ENCODE results near the gene UBE2G1. TPM values are rescaled to one million over a fixed set of nuclear protein-coding genes. Genes with fewer than 3 reads are reported as not detected.
"Not testable (repeated sequence)": the region's sequence is repeated elsewhere in the genome, so short reads cannot be mapped to it uniquely, and the experiment has no call there.

Gene UBE2G1
- total RNA-seq, 1 experiment from 2014 or later: 56.8 TPM

DNA sequence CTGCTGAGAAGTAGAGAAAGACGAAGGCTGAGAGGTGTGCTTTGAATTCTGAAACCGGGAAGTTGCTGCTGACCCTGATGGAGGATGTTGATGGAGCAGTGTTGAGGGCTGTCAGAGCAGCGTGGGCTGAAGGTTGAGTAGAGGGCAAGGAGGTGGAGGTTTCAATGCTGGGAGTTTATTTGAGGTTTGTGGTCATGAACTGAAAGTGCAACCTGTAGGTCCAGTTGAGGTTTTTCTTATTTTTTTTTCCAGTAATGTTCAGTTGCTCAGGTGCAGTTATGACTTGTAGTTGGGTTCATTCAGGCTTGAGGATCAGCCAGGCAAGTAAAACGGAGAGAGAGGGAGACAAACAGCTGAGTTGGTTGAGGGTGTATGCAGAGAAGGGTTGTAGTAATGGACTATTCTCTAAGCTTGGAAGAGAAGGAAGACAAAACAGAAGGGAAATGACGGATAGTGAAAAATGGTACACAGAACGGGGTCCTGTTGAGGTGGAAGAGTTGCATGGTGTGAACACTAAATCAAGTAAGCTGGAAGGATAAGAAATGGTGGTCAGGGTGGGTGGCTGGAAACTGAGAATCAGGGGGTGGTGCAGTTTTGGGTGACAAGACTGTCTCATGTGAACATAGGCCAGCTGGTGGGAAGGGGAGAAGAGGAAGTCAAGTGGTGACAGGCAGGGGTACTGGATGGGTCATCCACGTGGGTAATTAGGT, 8.7 kb upstream of the UBE2G1 start:
- Histone ChIP-seq H3K9me3 (no peaks in the 10 kb centered on the region), H3K36me3 (ENCODE audit: control insufficient read depth, insufficient read depth, low read length) (no peaks in the 10 kb centered on the region), H3K4me1 (no peaks in the 10 kb centered on the region), H3K27me3 (replicated peaks; ENCODE audit: control insufficient read depth, insufficient read depth, low read length) (no peaks in the 10 kb centered on the region), H3K4me3 (ENCODE audit: low read depth, low read length) (no peak overlapping the region)
- ChIA-PET CTCF (no interaction called here), POLR2A (no interaction called here)
- no TSS peak for BruUV-seq (replicated peaks)
- Mint-ChIP-seq H3K36me3 (ENCODE audit: insufficient read depth, unreplicated experiment) (no peaks in the 10 kb centered on the region), H3K4me3 (ENCODE audit: unreplicated experiment) (no peak overlapping the region), H3K27ac (ENCODE audit: unreplicated experiment) (no peak overlapping the region), H3K4me1 (ENCODE audit: low read depth, unreplicated experiment) (peaks cover 6% of the 10 kb centered on the region), H3K9me3 (ENCODE audit: unreplicated experiment) (no peaks in the 10 kb centered on the region), H3K27me3 (ENCODE audit: insufficient read depth, unreplicated experiment) (no peaks in the 10 kb centered on the region)
- TF ChIP-seq CTCF (IDR thresholded peaks at IDR 0.05; ENCODE audit: insufficient read depth in 1 of 2, low read depth in 1 of 2, low read length in 1 of 2, severe bottlenecking in 1 of 2, unreplicated experiment in 1 of 2): no peak
- intact Hi-C loops (cut with micrococcal nuclease; ENCODE audit: unreplicated experiment): no loop called here
- no peak for DNase-seq

DNA sequence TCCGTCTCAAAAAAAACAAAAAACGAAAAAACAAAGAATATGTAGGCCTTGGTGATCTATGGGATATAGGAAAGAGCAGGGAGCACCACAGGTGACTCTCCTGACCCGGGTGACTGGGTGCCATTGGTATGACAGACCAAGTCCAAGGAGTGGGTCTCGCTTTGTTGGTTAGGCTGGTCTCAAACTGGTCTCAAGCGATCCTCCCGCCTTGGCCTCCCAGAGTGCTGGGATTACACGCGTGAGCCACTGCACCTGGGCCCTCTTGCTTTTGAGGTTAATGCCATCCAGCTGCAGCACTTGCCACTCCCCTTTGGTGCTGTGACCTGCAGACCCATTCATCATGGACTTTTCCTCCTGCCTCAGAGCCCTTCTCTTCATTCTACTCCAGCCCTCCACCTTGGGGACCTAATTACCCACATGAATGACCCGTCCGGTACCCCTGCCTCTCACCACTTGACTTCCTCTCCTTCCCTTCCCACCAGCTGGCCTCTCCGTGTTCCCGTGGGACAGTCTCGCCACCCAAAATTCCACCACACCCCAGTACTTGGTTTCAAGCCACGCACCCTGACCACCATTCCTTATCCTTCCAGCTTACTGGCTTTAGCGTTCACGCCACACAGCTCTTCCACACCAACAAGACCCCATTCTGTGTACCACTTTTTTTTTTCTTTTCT, 3.2 kb upstream of the UBE2G1 start:
- ChIA-PET POLR2A (no interaction called here), CTCF (no interaction called here)
- H3K9me3 Mint-ChIP-seq (ENCODE audit: unreplicated experiment): no peaks in the 10 kb centered on the region
- H3K4me3 ChIP-seq (ENCODE audit: low read depth, low read length): no peak overlapping the region
- no peaks in the 10 kb centered on the region for H3K9me3 ChIP-seq
- no peak overlapping the region for H3K4me3 Mint-ChIP-seq (ENCODE audit: unreplicated experiment)
- H3K27me3 ChIP-seq (replicated peaks; ENCODE audit: control insufficient read depth, insufficient read depth, low read length): no peaks in the 10 kb centered on the region
- peaks cover 6% of the 10 kb centered on the region for H3K4me1 Mint-ChIP-seq (ENCODE audit: low read depth, unreplicated experiment)
- TF ChIP-seq CTCF (IDR thresholded peaks at IDR 0.05; ENCODE audit: insufficient read depth in 1 of 2, low read depth in 1 of 2, low read length in 1 of 2, severe bottlenecking in 1 of 2, unreplicated experiment in 1 of 2): no peak
- H3K36me3 ChIP-seq (ENCODE audit: control insufficient read depth, insufficient read depth, low read length): no peaks in the 10 kb centered on the region
- DNase-seq: no peak
- peaks cover 13% of the 10 kb centered on the region for H3K36me3 Mint-ChIP-seq (ENCODE audit: insufficient read depth, unreplicated experiment)
- no peak overlapping the region for H3K27ac Mint-ChIP-seq (ENCODE audit: unreplicated experiment)
- intact Hi-C loops (cut with micrococcal nuclease; ENCODE audit: unreplicated experiment): loop anchor here (5.0 kb wide), 1 partner anchor 107 kb away; the partner anchor contains the start of gene ANKFY1
- BruUV-seq (replicated peaks): no TSS peak
- H3K27me3 Mint-ChIP-seq (ENCODE audit: insufficient read depth, unreplicated experiment): no peaks in the 10 kb centered on the region
- no peaks in the 10 kb centered on the region for H3K4me1 ChIP-seq

- intact Hi-C loops (cut with micrococcal nuclease; ENCODE audit: unreplicated experiment): loop anchor here (5.0 kb wide), 1 partner anchor 106 kb away; the partner anchor contains the start of gene ANKFY1
- no peak for DNase-seq
- no peak for TF ChIP-seq CTCF (IDR thresholded peaks at IDR 0.05; ENCODE audit: insufficient read depth in 1 of 2, low read depth in 1 of 2, low read length in 1 of 2, severe bottlenecking in 1 of 2, unreplicated experiment in 1 of 2)
- POLR2A ChIA-PET: no interaction called here
- H3K9me3 ChIP-seq: no peaks in the 10 kb centered on the region
- peaks cover 13% of the 10 kb centered on the region for H3K36me3 Mint-ChIP-seq (ENCODE audit: insufficient read depth, unreplicated experiment)
- no peaks in the 10 kb centered on the region for H3K9me3 Mint-ChIP-seq (ENCODE audit: unreplicated experiment)
- CTCF ChIA-PET: no interaction called here
- no peaks in the 10 kb centered on the region for H3K36me3 ChIP-seq (ENCODE audit: control insufficient read depth, insufficient read depth, low read length)
- H3K27ac Mint-ChIP-seq (ENCODE audit: unreplicated experiment): no peak overlapping the region
- BruUV-seq (replicated peaks): no TSS peak
- H3K27me3 Mint-ChIP-seq (ENCODE audit: insufficient read depth, unreplicated experiment): no peaks in the 10 kb centered on the region
- H3K4me1 Mint-ChIP-seq (ENCODE audit: low read depth, unreplicated experiment): peaks cover 6% of the 10 kb centered on the region
- H3K4me1 ChIP-seq: no peaks in the 10 kb centered on the region
- H3K4me3 ChIP-seq (ENCODE audit: low read depth, low read length): no peak overlapping the region
- no peaks in the 10 kb centered on the region for H3K27me3 ChIP-seq (replicated peaks; ENCODE audit: control insufficient read depth, insufficient read depth, low read length)
- no peak overlapping the region for H3K4me3 Mint-ChIP-seq (ENCODE audit: unreplicated experiment)
Measured at GRCh38 chr17:4368341-4368740, 1.9 kb upstream of the UBE2G1 start.

- H3K27me3 Mint-ChIP-seq (ENCODE audit: insufficient read depth, unreplicated experiment); H3K36me3 ChIP-seq (ENCODE audit: control insufficient read depth, insufficient read depth, low read length); BruUV-seq (replicated peaks); H3K9me3 ChIP-seq; H3K9me3 Mint-ChIP-seq (ENCODE audit: unreplicated experiment); H3K4me1 ChIP-seq; POLR2A ChIA-PET; H3K4me1 Mint-ChIP-seq (ENCODE audit: low read depth, unreplicated experiment); DNase-seq; H3K27me3 ChIP-seq (replicated peaks; ENCODE audit: control insufficient read depth, insufficient read depth, low read length): not testable (repeated sequence)
- H3K4me3 ChIP-seq (ENCODE audit: low read depth, low read length): peak overlapping the region; percentile 25
- CTCF ChIA-PET: interaction anchor here (0.7 to 1.5 kb wide), 4 partner anchors 46 to 167 kb away, joined by 3 to 6 read pairs (median 4); no protein-coding TSS in a partner anchor
- H3K4me3 Mint-ChIP-seq (ENCODE audit: unreplicated experiment): peak overlapping the region; percentile 71
- H3K36me3 Mint-ChIP-seq (ENCODE audit: insufficient read depth, unreplicated experiment): peaks cover 13% of the 10 kb centered on the region
- peak overlapping the region; percentile 75 for H3K27ac Mint-ChIP-seq (ENCODE audit: unreplicated experiment)
- intact Hi-C loops (cut with micrococcal nuclease; ENCODE audit: unreplicated experiment): loop anchor here (5.0 kb wide), 1 partner anchor 105 kb away; the partner anchor contains the start of gene ANKFY1
Measured at GRCh38 chr17:4367177-4367576, 702 bp upstream of the UBE2G1 start.

Measured in Caco-2 (cell line).